Eye (tissue), 1 donor: ENCODE data around the gene ZNF792.
"Not testable (repeated sequence)": the region's sequence is repeated elsewhere in the genome, so short reads cannot be mapped to it uniquely, and the experiment has no call there.

ENCODE experiments used
- DNase-seq: peaks from one replicate; pipeline ENCODE4 v3.0.0-alpha.2; 2015

ZNF792 gene

GRCh38 chr19:34970185-34970780, 6.3 kb upstream of the ZNF792 start:
- DNase-seq, result not testable (repeated sequence)

DNA sequence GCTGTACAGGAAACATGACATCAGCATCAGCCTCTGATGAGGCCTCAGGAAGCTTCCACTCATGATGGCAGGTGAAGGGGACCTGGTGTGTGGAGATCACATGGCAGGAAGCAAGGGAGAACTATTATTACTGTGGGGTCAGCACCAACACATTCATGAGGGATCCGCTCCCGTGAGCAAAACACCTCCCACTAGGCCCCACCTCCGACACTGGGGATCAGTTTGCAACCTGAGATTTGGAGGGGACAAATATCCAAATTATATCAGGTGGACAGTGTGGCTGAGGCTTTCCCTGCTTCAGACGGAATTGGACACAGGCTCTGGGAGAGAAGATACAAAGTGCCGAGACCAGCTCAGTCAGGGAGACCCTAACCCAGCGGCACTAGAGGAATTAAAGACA, 5.7 kb upstream of the ZNF792 start:
- no peak for DNase-seq

- DNase-seq, result no peak
Measured at GRCh38 chr19:34967551-34967950, 3.5 kb upstream of the ZNF792 start.

GRCh38 chr19:34965505-34965904, 1.5 kb upstream of the ZNF792 start:
- not testable (repeated sequence) for DNase-seq

DNA sequence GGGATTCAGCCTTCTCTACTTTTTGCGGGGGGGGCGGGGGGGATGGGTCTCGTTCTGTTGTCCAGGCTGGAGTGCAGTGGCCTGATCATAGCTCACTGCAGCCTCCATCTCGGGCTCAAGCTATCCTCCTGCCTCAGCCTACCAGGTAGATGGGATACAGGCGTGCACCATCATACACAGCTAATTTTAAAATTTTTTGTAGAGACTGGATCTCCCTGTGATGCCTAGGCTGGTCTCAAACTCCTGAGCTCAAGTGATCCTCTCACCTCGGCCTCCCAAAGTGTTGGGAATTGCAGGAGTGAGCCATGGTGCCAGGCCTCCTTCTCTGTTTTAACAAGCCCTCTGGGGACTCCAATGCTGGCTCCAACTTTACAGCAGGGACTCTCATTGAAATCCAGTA, 569 bp upstream of the ZNF792 start:
- no peak for DNase-seq

- DNase-seq, result peak; percentile 44
Measured at GRCh38 chr19:34962687-34963572, 1.1 kb downstream of the ZNF792 start.

- no peak for DNase-seq
Measured at GRCh38 chr19:34961775-34962686, 2.0 kb downstream of the ZNF792 start.

DNA sequence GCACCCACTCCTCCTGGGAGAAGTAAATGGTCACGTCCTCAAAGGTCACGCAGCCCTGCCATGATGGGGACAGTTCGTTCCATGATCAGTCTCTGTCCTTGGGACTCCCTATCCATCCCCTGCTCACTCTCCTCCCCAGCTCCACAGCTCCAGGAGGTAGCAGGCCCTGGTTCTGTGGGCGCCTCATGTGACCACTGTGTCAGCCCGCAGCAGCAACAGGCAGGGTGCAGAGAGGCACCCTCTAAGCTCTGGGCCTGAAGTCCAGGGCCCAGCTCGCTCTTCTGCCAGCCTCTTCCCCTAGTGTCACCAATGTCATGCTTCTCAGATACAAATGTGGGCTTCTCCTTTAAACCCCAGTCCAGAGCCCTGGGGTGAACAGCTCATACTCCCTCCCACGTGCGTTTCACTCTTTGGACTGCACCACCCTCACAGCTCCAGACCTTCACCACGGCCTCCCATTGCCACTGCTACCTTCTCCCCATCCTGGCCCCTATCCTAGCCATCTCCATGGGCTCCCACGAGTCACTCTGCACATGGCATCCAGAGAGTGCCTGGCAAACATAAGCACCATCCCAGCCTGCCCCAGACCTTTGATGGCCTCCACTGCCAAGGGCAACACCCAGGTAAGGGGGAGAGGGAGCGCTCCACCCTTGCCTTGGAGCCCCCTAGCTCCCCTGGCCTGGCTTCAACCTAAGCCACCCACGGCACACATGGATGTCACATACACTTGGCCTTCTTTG, 2.9 kb downstream of the ZNF792 start:
- no peak for DNase-seq

- no peak for DNase-seq
Measured at GRCh38 chr19:34960103-34960805, 3.8 kb downstream of the ZNF792 start.

DNA sequence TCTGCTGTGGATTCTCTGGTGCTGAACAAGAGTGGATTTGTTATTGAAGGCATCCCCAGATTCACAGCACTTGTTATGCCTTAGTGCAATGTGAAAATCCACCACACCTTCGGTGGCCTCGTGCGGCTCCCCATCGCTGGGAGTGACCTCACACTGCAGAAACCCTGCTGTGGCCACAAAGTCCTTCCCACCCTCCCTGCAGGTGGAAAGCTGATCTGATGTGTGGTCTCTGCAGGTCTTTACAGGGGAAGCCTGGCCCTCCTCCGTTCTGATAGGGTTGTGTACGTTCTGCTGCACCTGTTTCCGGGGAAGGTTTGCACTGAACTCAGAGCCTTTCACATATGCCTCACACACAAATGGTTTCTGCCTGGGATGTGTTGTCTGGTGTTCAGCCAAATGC, 5.0 kb downstream of the ZNF792 start:
- no peak for DNase-seq

DNA sequence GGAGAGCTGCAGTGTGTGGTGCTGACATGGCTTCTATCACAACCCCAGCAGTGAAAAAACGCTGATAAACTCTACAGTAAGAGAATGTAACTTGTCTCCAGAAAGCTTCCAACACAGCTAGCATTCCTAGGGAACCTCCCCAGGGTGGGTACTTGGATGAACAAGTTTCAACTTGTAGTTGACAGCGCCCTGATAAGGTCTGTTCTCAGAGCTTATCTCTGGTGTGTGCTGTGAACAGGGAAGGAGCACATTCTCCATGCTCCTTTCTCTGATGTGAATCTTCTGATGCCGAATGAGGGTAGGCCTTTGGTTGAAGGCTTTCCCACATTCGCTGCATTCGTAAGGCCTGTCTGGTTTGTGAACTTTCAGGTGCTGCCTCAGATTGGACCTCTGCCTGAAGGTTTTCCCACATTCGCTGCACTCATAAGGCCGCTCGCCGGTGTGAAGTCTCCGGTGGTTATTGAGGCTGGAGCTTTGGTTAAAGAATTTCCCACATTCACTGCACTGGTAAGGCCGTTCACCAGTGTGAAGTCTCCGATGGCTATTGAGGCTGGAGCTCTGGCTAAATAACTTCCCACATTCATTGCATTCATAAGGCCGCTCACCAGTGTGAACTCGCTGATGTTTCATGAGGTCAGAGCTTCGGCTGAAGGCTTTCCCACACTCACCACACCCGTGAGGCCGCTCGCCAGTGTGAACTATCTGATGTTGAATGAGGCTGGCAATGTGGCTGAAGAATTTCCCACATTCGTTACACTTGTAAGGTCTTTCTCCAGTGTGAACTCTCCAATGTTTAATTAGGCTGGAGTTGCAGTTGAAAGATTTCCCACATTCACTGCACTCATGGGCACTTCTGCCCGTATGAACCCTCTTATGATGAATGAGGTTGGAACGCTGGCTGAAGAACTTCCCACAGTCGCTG, 5.9 kb downstream of the ZNF792 start:
- no peak for DNase-seq

GRCh38 chr19:34953092-34953491, 10.9 kb downstream of the ZNF792 start:
- DNase-seq, result no peak

DNA sequence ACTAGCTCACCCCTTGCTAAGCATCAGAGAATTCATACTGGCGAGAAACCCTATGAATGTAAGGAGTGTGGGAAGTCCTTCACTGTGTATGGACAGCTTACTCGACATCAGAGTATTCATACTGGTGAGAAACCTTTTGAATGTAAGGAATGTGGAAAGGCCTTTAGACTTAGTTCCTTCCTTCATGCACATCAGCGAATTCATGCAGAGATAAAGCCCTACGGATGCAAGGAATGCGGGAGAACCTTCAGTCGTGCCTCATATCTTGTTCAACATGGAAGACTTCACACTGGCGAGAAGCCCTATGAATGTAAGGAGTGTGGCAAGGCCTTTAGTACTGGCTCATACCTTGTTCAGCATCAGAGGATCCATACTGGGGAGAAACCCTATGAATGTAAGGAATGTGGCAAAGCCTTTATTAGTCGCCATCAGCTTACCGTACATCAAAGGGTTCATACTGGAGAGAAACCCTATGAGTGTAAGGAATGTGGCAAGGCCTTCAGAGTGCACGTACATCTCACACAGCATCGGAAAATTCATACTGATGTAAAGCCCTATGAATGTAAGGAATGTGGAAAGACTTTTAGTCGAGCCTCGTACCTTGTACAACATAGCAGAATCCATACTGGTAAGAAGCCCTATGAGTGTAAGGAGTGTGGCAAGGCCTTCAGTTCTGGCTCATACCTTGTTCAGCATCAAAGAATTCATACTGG, 20.0 kb downstream of the ZNF792 start:
- DNase-seq, result no peak

- no peak for DNase-seq
Measured at GRCh38 chr19:34938886-34939285, 25.1 kb downstream of the ZNF792 start.

GRCh38 chr19:34936184-34936583, 27.8 kb downstream of the ZNF792 start:
- DNase-seq, result no peak

GRCh38 chr19:34932494-34932893, 31.5 kb downstream of the ZNF792 start:
- no peak for DNase-seq

GRCh38 chr19:34926685-34927375, 37.2 kb downstream of the ZNF792 start, which contains the start of gene ZNF30:
Gene ZNF30, plus strand, starts transcription at chr19:34926903. Its CDS starts 3,045 bp downstream, at chr19:34929948.
- peak; percentile 96 for DNase-seq

DNA sequence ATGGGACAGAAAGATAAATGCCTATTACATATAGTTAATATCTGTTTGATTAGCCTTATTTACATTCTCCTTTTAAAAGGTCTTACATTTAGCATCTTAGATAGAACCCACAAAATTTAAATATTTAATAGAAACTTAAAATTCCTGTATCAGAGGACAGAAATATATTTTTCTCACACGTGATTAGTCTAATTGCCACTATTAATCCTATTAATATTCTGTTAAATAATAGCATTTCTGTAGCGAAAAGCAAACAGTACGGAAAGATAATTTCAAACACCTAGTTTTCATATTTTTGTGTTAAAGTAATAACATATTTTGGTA, 37.7 kb downstream of the ZNF792 start:
- no peak for DNase-seq

GRCh38 chr19:34925278-34925855, 38.7 kb downstream of the ZNF792 start:
- no peak for DNase-seq
